CD4-positive, alpha-beta T cell (primary cell): Measurements from ENCODE around the gene TMSB15C. TPM values are rescaled to one million over a fixed set of nuclear protein-coding genes. Genes with fewer than 3 reads are reported as not detected.
"Not testable (repeated sequence)": the region's sequence is repeated elsewhere in the genome, so short reads cannot be mapped to it uniquely, and the experiment has no call there.

Source experiments
- ATAC-seq: fragments of 200-7000 bp; cut with Tn5 transposase; one replicate; pipeline ENCODE4 v1.10.0; 2022; ENCODE audit warnings: mild to moderate bottlenecking; ENCODE audit not compliant: poor library complexity
- CTCF ChIA-PET: fragments of 350-600 bp; sonication (Branson Sonifier 250); formaldehyde crosslinking; loops from one replicate; lab custom pipeline; 2021; ENCODE audit warnings: antibody characterized with exemption, inconsistent platforms; lab: Charles Lee
- POLR2A ChIA-PET: fragments of 350-600 bp; sonication (Branson Sonifier 250); formaldehyde crosslinking; loops from one replicate; lab custom pipeline; 2021; ENCODE audit warnings: antibody characterized with exemption, inconsistent platforms; lab: Charles Lee
- DNase-seq, 14 experiments: peaks; one replicate each; pipeline ENCODE4 v3.0.0-alpha.2; 2013 to 2020; ENCODE audit warnings: mixed read lengths in 2 of 14
- H3K27ac ChIP-seq, 2 donors: one replicate each; pipeline versions ENCODE4 v1.5.1 to v1.7.0; 2013; ENCODE audit warnings: low read length in 2 of 2, low read depth in 1 of 2, mild to moderate bottlenecking in 1 of 2
- H3K27me3 ChIP-seq, 2 experiments: 1 replicate in 1 of 2; 2 replicates in 1 of 2; pipeline versions ENCODE4 v1.6.1 to v1.7.0; 2013; ENCODE audit warnings: low read length in 2 of 2, control low read depth in 1 of 2, mild to moderate bottlenecking in 1 of 2, moderate library complexity in 1 of 2; ENCODE audit not compliant: insufficient read depth in 2 of 2, control insufficient read depth in 1 of 2
- H3K36me3 ChIP-seq: one replicate; pipeline ENCODE4 v1.6.1; 2013; ENCODE audit warnings: low read length, control low read depth; ENCODE audit not compliant: insufficient read depth
- H3K4me1 ChIP-seq: one replicate; pipeline ENCODE4 v1.6.1; 2013; ENCODE audit warnings: low read length, control low read depth; ENCODE audit not compliant: insufficient read depth
- H3K4me3 ChIP-seq: one replicate; pipeline ENCODE4 v1.5.1; 2013; ENCODE audit warnings: mild to moderate bottlenecking, low read length, moderate library complexity
- H3K9me3 ChIP-seq, 2 experiments: 1 replicate in 1 of 2; 2 replicates in 1 of 2; pipeline versions ENCODE4 v1.6.1 to v1.7.0; 2013; ENCODE audit warnings: low read length in 2 of 2, mild to moderate bottlenecking in 2 of 2, control low read depth in 1 of 2, moderate library complexity in 1 of 2; ENCODE audit not compliant: control insufficient read depth in 1 of 2, insufficient read depth in 1 of 2
- H3K27ac Mint-ChIP-seq: one replicate; pipeline ENCODE4 v1.8.0; 2020; ENCODE audit warnings: mixed read lengths
- H3K27me3 Mint-ChIP-seq: one replicate; pipeline ENCODE4 v1.8.0; 2021; ENCODE audit warnings: mixed read lengths
- H3K36me3 Mint-ChIP-seq: one replicate; pipeline ENCODE4 v1.8.0; 2021; ENCODE audit warnings: low read depth, mixed read lengths
- H3K4me1 Mint-ChIP-seq: one replicate; pipeline ENCODE4 v1.8.0; 2021; ENCODE audit warnings: low read depth, mixed read lengths
- H3K4me3 Mint-ChIP-seq: one replicate; pipeline ENCODE4 v1.8.0; 2020; ENCODE audit warnings: mild to moderate bottlenecking, mixed read lengths
- H3K9me3 Mint-ChIP-seq: one replicate; pipeline ENCODE4 v1.8.0; 2020; ENCODE audit warnings: mixed read lengths
- CTCF ChIP-seq: fragments of 200-600 bp; IDR thresholded peaks from one replicate; pipeline ENCODE4 v1.8.0; 2022; ENCODE audit warnings: antibody characterized with exemption, mild to moderate bottlenecking
- intact Hi-C, 2 experiments: fragments of 100-400 bp; cut with DNase I in 1 of 2; cut with micrococcal nuclease in 1 of 2; formaldehyde crosslinking; loops; one replicate each; pipeline versions ENCODE4 v1.15.1 to v1.9.0; 2023 to 2025; cut with DNase I, micrococcal nuclease
- total RNA-seq, 174 experiments: library from RNA in 2 of 174; stranded (reverse) in 2 of 174; gene quantifications; one replicate each; pipeline ENCODE4 v1.2.3 and lab custom pipeline; 2021 to 2026

TMSB15C gene
- total RNA-seq, 2 experiments from 2014 or later, result 3.7 to 4.1 TPM

DNA sequence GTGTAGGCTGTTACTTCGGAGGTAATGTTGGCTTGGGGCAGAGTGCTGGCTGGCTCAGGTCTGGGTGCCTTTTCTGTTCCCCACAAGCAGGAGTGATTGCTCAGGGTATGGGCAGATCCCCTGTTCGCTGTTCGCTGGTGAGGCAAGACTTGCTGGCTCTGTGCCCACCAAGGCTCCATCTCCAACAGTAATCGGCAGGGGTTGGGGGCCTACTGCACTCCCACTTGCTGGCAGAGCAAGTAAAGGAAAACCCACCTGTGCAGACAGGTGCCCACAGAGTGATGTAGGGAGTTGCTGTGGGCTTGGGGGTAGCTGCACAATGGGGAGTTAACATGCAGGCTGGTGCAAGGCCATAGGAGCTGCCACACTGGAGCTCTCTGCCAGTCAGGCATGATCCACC, 8.0 kb upstream of the TMSB15C start:
- no peaks in the 10 kb centered on the region for H3K36me3 Mint-ChIP-seq
- ATAC-seq (no peak), DNase-seq (no peak)
- H3K4me1 Mint-ChIP-seq, result no peaks in the 10 kb centered on the region
- Histone ChIP-seq H3K27me3 (peaks cover 0 to 4% of the 10 kb centered on the region in 2 experiments), H3K27ac (no peak overlapping the region), H3K4me1 (no peaks in the 10 kb centered on the region), H3K9me3 (no peaks in the 10 kb centered on the region), H3K4me3 (no peak overlapping the region), H3K36me3 (no peaks in the 10 kb centered on the region)
- CTCF ChIA-PET, result no interaction called here
- no peaks in the 10 kb centered on the region for H3K27me3 Mint-ChIP-seq
- H3K4me3 Mint-ChIP-seq, result no peak overlapping the region
- H3K27ac Mint-ChIP-seq, result no peak overlapping the region
- POLR2A ChIA-PET, result no interaction called here
- H3K9me3 Mint-ChIP-seq, result no peaks in the 10 kb centered on the region
- no peak for TF ChIP-seq CTCF
- intact Hi-C loops, result no loop called here

DNA sequence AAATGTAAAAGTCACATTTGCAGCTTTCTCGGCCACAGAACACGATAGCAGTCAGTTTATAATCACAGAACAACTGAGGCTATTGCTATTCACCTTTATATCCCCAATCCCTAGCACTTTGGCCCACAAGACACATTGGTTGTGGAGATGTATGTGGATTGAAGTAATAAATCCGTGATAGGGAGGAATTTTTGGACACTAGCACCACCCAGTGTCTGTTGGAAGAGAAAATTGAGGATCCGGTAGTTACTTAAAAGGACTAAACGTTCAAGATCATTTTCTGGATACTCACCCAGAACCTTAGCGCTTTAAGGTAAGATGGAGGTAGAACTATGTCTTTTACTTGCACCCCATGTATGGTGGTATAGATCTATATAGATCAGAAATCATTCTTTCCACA, 1.8 kb upstream of the TMSB15C start:
- POLR2A ChIA-PET, H3K36me3 ChIP-seq, H3K9me3 ChIP-seq, H3K27me3 ChIP-seq, DNase-seq, H3K4me3 ChIP-seq, CTCF ChIA-PET, H3K4me3 Mint-ChIP-seq, H3K4me1 ChIP-seq, H3K36me3 Mint-ChIP-seq, H3K4me1 Mint-ChIP-seq, H3K27ac Mint-ChIP-seq, ATAC-seq, intact Hi-C loops, H3K27ac ChIP-seq, H3K9me3 Mint-ChIP-seq, H3K27me3 Mint-ChIP-seq: not testable (repeated sequence)

- H3K4me3 Mint-ChIP-seq, H3K9me3 ChIP-seq, H3K4me1 Mint-ChIP-seq, H3K36me3 Mint-ChIP-seq, H3K4me3 ChIP-seq, H3K27ac Mint-ChIP-seq, DNase-seq, CTCF ChIA-PET, H3K27me3 ChIP-seq, POLR2A ChIA-PET, H3K4me1 ChIP-seq, H3K9me3 Mint-ChIP-seq, H3K27me3 Mint-ChIP-seq, intact Hi-C loops, H3K36me3 ChIP-seq, H3K27ac ChIP-seq, ATAC-seq: not testable (repeated sequence)
Observed at GRCh38 chrX:104062636-104063035, 13.4 kb downstream of the TMSB15C start.

DNA sequence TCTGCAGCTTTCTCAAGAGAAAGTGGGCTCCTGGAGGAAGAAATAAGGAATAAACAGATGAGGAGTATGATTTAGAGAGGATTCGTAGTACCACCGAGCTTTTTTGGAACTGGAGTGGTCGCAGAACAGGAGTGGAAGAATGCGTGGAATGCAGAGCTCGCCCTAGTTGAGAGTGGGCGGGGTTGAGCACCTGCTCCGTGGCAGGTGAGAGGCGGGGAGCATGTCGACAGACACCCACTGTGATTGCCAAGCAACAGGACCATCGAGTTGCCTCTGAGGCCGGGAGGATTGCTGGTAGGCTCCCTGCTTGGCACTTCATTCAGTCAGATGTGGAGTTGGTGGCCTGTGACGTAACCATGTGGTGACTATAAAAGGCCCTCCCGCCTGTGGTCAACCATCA, 21.1 kb downstream of the TMSB15C start:
- H3K4me1 Mint-ChIP-seq, H3K4me3 ChIP-seq, H3K27me3 Mint-ChIP-seq, H3K36me3 ChIP-seq, H3K36me3 Mint-ChIP-seq, DNase-seq, H3K27ac Mint-ChIP-seq, H3K27me3 ChIP-seq, H3K27ac ChIP-seq, intact Hi-C loops, ATAC-seq, CTCF ChIA-PET, H3K4me3 Mint-ChIP-seq, POLR2A ChIA-PET, H3K9me3 Mint-ChIP-seq, H3K9me3 ChIP-seq, H3K4me1 ChIP-seq: not testable (repeated sequence)

- no peak for DNase-seq
- CTCF ChIA-PET, result no interaction called here
Observed at GRCh38 chrX:104047171-104047570, 28.9 kb downstream of the TMSB15C start.

More at GRCh38 chrX:104047171-104047570, 28.9 kb downstream of the TMSB15C start:
- Histone ChIP-seq H3K27me3 (no peaks in the 10 kb centered on the region), H3K4me3 (no peak overlapping the region), H3K36me3 (no peaks in the 10 kb centered on the region), H3K27ac (no peak overlapping the region), H3K4me1 (no peaks in the 10 kb centered on the region), H3K9me3 (no peaks in the 10 kb centered on the region)
- Mint-ChIP-seq H3K9me3 (no peaks in the 10 kb centered on the region), H3K27me3 (peaks cover 12% of the 10 kb centered on the region), H3K4me3 (no peak overlapping the region), H3K27ac (no peak overlapping the region), H3K4me1 (no peaks in the 10 kb centered on the region), H3K36me3 (no peaks in the 10 kb centered on the region)
- no peak for TF ChIP-seq CTCF
- POLR2A ChIA-PET, result no interaction called here
- intact Hi-C loops, result no loop called here
- ATAC-seq, result no peak
